ENCODE results near the gene DBET. TPM values are rescaled to one million over a fixed set of nuclear protein-coding genes. Genes with fewer than 3 reads are reported as not detected.
"Not testable (repeated sequence)": the region's sequence is repeated elsewhere in the genome, so short reads cannot be mapped to it uniquely, and the experiment has no call there.

DBET gene
- total RNA-seq, 2 experiments from 2014 or later: not detected

DNA sequence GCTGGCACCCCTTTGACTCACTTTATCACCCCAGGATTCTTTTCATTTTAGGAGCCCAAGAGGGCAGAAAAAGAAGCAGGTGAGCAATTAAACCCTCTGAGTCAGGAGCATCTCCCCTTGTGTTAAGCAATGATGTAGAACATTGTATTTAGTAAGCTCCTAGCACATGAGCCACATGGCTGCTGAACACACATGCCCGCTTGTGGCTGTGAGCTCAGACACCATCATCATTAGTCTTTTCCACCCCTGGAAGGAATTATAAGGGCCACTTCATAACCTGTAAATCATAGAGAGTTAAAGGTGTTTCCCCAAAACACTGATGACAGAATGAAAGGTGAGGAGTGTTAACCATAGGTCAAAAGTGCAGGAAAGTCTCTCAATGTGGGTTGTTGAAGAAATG, 37.2 kb downstream of the DBET start:
- H3K9me3 Mint-ChIP-seq; POLR2A ChIA-PET; H3K27ac Mint-ChIP-seq; CTCF ChIA-PET; H3K36me3 Mint-ChIP-seq (ENCODE audit: low read depth); DNase-seq; H3K4me1 Mint-ChIP-seq; H3K4me3 Mint-ChIP-seq; H3K27me3 Mint-ChIP-seq: not testable (repeated sequence)

DNA sequence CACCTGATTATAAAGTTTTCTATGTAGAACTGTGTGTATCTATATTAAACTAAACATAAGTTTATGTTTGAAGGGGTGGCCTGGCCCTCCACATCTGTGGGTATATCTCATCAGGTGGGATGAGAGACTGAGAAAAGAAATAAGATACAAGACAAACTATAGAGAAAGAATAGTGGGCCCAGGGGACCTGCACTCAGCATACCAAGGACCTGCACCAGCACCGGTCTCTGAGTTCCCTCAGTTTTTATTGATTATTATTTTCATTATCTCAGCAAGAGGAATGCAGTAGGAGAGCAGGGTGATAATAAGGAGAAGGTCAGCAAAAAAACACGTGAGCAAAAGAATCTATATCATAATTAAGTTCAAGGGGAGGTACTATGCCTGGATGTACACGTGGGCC, 41.9 kb downstream of the DBET start:
- H3K27me3 Mint-ChIP-seq; POLR2A ChIA-PET; H3K36me3 Mint-ChIP-seq (ENCODE audit: low read depth); H3K27ac Mint-ChIP-seq; CTCF ChIA-PET; H3K4me3 Mint-ChIP-seq; H3K9me3 Mint-ChIP-seq; H3K4me1 Mint-ChIP-seq; DNase-seq: not testable (repeated sequence)

GRCh38 chr4:190106611-190107480, 42.5 kb downstream of the DBET start:
- not testable (repeated sequence) for DNase-seq

GRCh38 chr4:190107766-190108485, 43.6 kb downstream of the DBET start:
- POLR2A ChIA-PET; H3K36me3 Mint-ChIP-seq (ENCODE audit: low read depth); H3K4me1 Mint-ChIP-seq; H3K27ac Mint-ChIP-seq; H3K27me3 Mint-ChIP-seq; DNase-seq; CTCF ChIA-PET; H3K9me3 Mint-ChIP-seq; H3K4me3 Mint-ChIP-seq: not testable (repeated sequence)

More at GRCh38 chr4:190106611-190107480, 42.5 kb downstream of the DBET start:
- H3K9me3 Mint-ChIP-seq; H3K36me3 Mint-ChIP-seq (ENCODE audit: low read depth); CTCF ChIA-PET; H3K27me3 Mint-ChIP-seq; H3K4me3 Mint-ChIP-seq; H3K27ac Mint-ChIP-seq; POLR2A ChIA-PET; H3K4me1 Mint-ChIP-seq: not testable (repeated sequence)

DNA sequence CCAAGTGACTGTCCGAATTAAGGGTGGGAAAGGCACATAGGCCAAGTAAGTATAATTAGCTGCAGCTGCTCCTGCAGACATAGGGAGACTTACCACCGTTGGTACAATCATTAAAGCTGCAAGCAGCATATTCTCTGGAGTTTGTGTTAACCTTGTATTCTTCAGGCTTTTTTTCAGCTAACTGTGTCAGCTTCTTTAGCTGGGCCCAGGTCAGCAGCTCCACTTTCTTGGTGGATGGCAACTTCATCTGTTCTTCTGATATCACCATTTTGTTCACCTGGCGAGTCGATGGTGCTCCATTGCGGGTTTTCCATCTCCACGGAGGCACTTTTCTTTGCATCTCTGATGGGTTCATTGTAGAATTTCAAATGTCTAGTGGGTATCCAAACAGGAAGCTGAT, 44.5 kb downstream of the DBET start:
- peak; percentile 20 for DNase-seq
- CTCF ChIA-PET: not testable (repeated sequence)

GRCh38 chr4:190109390-190110011, 45.2 kb downstream of the DBET start:
- H3K4me3 Mint-ChIP-seq; H3K27me3 Mint-ChIP-seq; H3K4me1 Mint-ChIP-seq; POLR2A ChIA-PET; H3K27ac Mint-ChIP-seq; DNase-seq; H3K9me3 Mint-ChIP-seq; CTCF ChIA-PET; H3K36me3 Mint-ChIP-seq (ENCODE audit: low read depth): not testable (repeated sequence)

More for the DNA sequence above, 44.5 kb downstream of the DBET start:
- POLR2A ChIA-PET; H3K4me1 Mint-ChIP-seq; H3K9me3 Mint-ChIP-seq; H3K27ac Mint-ChIP-seq; H3K4me3 Mint-ChIP-seq; H3K36me3 Mint-ChIP-seq (ENCODE audit: low read depth); H3K27me3 Mint-ChIP-seq: not testable (repeated sequence)

- POLR2A ChIA-PET; H3K9me3 Mint-ChIP-seq; CTCF ChIA-PET; DNase-seq; H3K27me3 Mint-ChIP-seq; H3K27ac Mint-ChIP-seq; H3K36me3 Mint-ChIP-seq (ENCODE audit: low read depth); H3K4me3 Mint-ChIP-seq; H3K4me1 Mint-ChIP-seq: not testable (repeated sequence)
Observed at GRCh38 chr4:190110033-190110432, 45.7 kb downstream of the DBET start.

- H3K27ac Mint-ChIP-seq; H3K27me3 Mint-ChIP-seq; H3K4me3 Mint-ChIP-seq; DNase-seq; H3K4me1 Mint-ChIP-seq; H3K36me3 Mint-ChIP-seq (ENCODE audit: low read depth); POLR2A ChIA-PET; H3K9me3 Mint-ChIP-seq; CTCF ChIA-PET: not testable (repeated sequence)
Observed at GRCh38 chr4:190110570-190111295, 46.4 kb downstream of the DBET start.

- H3K36me3 Mint-ChIP-seq (ENCODE audit: low read depth); H3K27ac Mint-ChIP-seq; H3K9me3 Mint-ChIP-seq; H3K27me3 Mint-ChIP-seq; CTCF ChIA-PET; H3K4me1 Mint-ChIP-seq; POLR2A ChIA-PET; DNase-seq; H3K4me3 Mint-ChIP-seq: not testable (repeated sequence)
Observed at GRCh38 chr4:190112879-190113278, 48.6 kb downstream of the DBET start.

- H3K36me3 Mint-ChIP-seq (ENCODE audit: low read depth); H3K9me3 Mint-ChIP-seq; H3K4me3 Mint-ChIP-seq; H3K4me1 Mint-ChIP-seq; H3K27ac Mint-ChIP-seq; DNase-seq; POLR2A ChIA-PET; H3K27me3 Mint-ChIP-seq; CTCF ChIA-PET: not testable (repeated sequence)
Observed at GRCh38 chr4:190114991-190115390, 50.7 kb downstream of the DBET start.

Other genes starting within 250 kb of the DBET start
- gene FRG1, start 123.6 kb upstream of the DBET start, total RNA-seq: 10 to 100 TPM; 68.5 to 73.4 TPM
- not detected for gene FRG2, start 37.2 kb upstream of the DBET start, total RNA-seq
- gene DUX4, start 109.3 kb downstream of the DBET start, total RNA-seq: not detected